ENCODE data around the gene TNFSF8. TPM values are rescaled to one million over a fixed set of nuclear protein-coding genes. Genes with fewer than 3 reads are reported as not detected.

Gene TNFSF8
- total RNA-seq, 4 donors from 2014 or later, result 3.2 to 7.1 (median 6.6) TPM

- DNase-seq (ENCODE audit: low spot score) (no peak), ATAC-seq (ENCODE audit: low FRiP score) (no peak)
- TF ChIP-seq CTCF (IDR thresholded peaks at IDR 0.05), result no peak
Observed at GRCh38 chr9:114937516-114937915, 7.1 kb upstream of the TNFSF8 start.

GRCh38 chr9:114936581-114936980, 6.2 kb upstream of the TNFSF8 start:
- TF ChIP-seq CTCF (IDR thresholded peaks at IDR 0.05), result no peak
- DNase-seq (ENCODE audit: low spot score), result no peak
- no peak for ATAC-seq (ENCODE audit: low FRiP score)

GRCh38 chr9:114935119-114935518, 4.7 kb upstream of the TNFSF8 start:
- no peak for DNase-seq (ENCODE audit: low spot score)
- ATAC-seq (ENCODE audit: low FRiP score), result no peak
- TF ChIP-seq CTCF (IDR thresholded peaks at IDR 0.05), result no peak

- DNase-seq (ENCODE audit: low spot score) (no peak), ATAC-seq (ENCODE audit: low FRiP score) (no peak)
- TF ChIP-seq CTCF (IDR thresholded peaks at IDR 0.05), result no peak
Observed at GRCh38 chr9:114932502-114932901, 2.1 kb upstream of the TNFSF8 start.

- DNase-seq (ENCODE audit: low spot score) (no peak), ATAC-seq (ENCODE audit: low FRiP score) (no peak)
- no peak for TF ChIP-seq CTCF (IDR thresholded peaks at IDR 0.05)
Observed at GRCh38 chr9:114931407-114931806, 1.0 kb upstream of the TNFSF8 start.

GRCh38 chr9:114929201-114929600, 1.2 kb downstream of the TNFSF8 start:
- ATAC-seq (ENCODE audit: low FRiP score) (no peak), DNase-seq (ENCODE audit: low spot score) (no peak)
- TF ChIP-seq CTCF (IDR thresholded peaks at IDR 0.05), result no peak

GRCh38 chr9:114928671-114929070, 1.7 kb downstream of the TNFSF8 start:
- DNase-seq (ENCODE audit: low spot score) (no peak), ATAC-seq (ENCODE audit: low FRiP score) (no peak)
- TF ChIP-seq CTCF (IDR thresholded peaks at IDR 0.05), result no peak
